Naive thymus-derived CD8-positive, alpha-beta T cell (primary cell): ENCODE data around the gene CATSPERD. TPM values are rescaled to one million over a fixed set of nuclear protein-coding genes. Genes with fewer than 3 reads are reported as not detected.

Experiments used
- ATAC-seq, 2 donors: fragments of 150-1000 bp; cut with Tn5 transposase in 1 of 2; sonication (Bioruptor Pico), chemical (Tn5 transposase) in 1 of 2; 1 replicate in 1 of 2; 2 replicates in 1 of 2; pipeline ENCODE4 v1.10.0; 2021; ENCODE audit warnings: mild to moderate bottlenecking in 2 of 2, moderate library complexity in 2 of 2
- POLR2A ChIA-PET: fragments of 350-600 bp; sonication (Branson Sonifier 250); formaldehyde crosslinking; loops from one replicate; lab custom pipeline; 2021; ENCODE audit warnings: antibody characterized with exemption; lab: Charles Lee
- DNase-seq, 10 donors: peaks; one replicate each; pipeline versions ENCODE4 v3.0.0 to v3.0.0-alpha.2; 2020 to 2022
- H3K27ac Mint-ChIP-seq, 10 donors: one replicate each; pipeline ENCODE4 v1.8.0; 2020 to 2022; ENCODE audit warnings: mild to moderate bottlenecking in 10 of 10, mixed read lengths in 10 of 10, moderate library complexity in 4 of 10, inconsistent platforms in 1 of 10
- H3K27me3 Mint-ChIP-seq, 5 donors: one replicate each; pipeline ENCODE4 v1.8.0; 2021 to 2022; ENCODE audit warnings: mixed read lengths in 5 of 5
- H3K36me3 Mint-ChIP-seq, 3 donors: one replicate each; pipeline ENCODE4 v1.8.0; 2020 to 2022; ENCODE audit warnings: mixed read lengths in 3 of 3, mild to moderate bottlenecking in 2 of 3, inconsistent platforms in 1 of 3
- H3K4me1 Mint-ChIP-seq, 4 donors: one replicate each; pipeline ENCODE4 v1.8.0; 2021 to 2022; ENCODE audit warnings: mixed read lengths in 4 of 4
- H3K4me3 Mint-ChIP-seq, 10 donors: one replicate each; pipeline ENCODE4 v1.8.0; 2020 to 2022; ENCODE audit warnings: mild to moderate bottlenecking in 10 of 10, mixed read lengths in 10 of 10, moderate library complexity in 6 of 10, inconsistent platforms in 1 of 10
- H3K9me3 Mint-ChIP-seq, 9 donors: one replicate each; pipeline ENCODE4 v1.8.0; 2020 to 2022; ENCODE audit warnings: mixed read lengths in 9 of 9, mild to moderate bottlenecking in 3 of 9, inconsistent platforms in 1 of 9, moderate library complexity in 1 of 9
- polyA plus RNA-seq, 3 donors: library from polyadenylated mRNA; unstranded; fragments of 300-500 nt; fragmentation: Illumina TruSeq; gene quantifications; one replicate each; pipeline ENCODE4 v1.2.3, GENCODE V29; 2021
- total RNA-seq, 8 experiments: library from RNA in 2 of 8; stranded (reverse) in 2 of 8; gene quantifications; one replicate each; pipeline ENCODE4 v1.2.3 and lab custom pipeline; 2021 to 2026

CATSPERD gene
- total and polyA plus RNA-seq, 5 experiments from 2014 or later: not detected

GRCh38 chr19:5799247-5800241 is 79.1 kb downstream of the CATSPERD start:
- Mint-ChIP-seq H3K27ac (peak overlapping the region in 2 of 10 donors; percentile 18 to 43), H3K36me3 (no peaks in the 10 kb centered on the region), H3K4me1 (peaks cover 14 to 27% (median 23%) of the 10 kb centered on the region in 4 donors), H3K9me3 (no peaks in the 10 kb centered on the region), H3K4me3 (peak overlapping the region in 1 of 10 donors; percentile 24), H3K27me3 (peaks cover 7 to 32% (median 21%) of the 10 kb centered on the region in 5 donors)
- DNase-seq (no peak), ATAC-seq (no peak)
- POLR2A ChIA-PET: no interaction called here

GRCh38 chr19:5800361-5801270 is 80.2 kb downstream of the CATSPERD start:
- Mint-ChIP-seq H3K27me3 (peaks cover 7 to 32% (median 21%) of the 10 kb centered on the region in 5 donors), H3K36me3 (no peaks in the 10 kb centered on the region), H3K9me3 (no peaks in the 10 kb centered on the region), H3K27ac (peak overlapping the region in 2 of 10 donors; percentile 11 to 18), H3K4me3 (peak overlapping the region in 1 of 10 donors; percentile 26), H3K4me1 (peaks cover 14 to 27% (median 25%) of the 10 kb centered on the region in 4 donors)
- ATAC-seq (no peak), DNase-seq (no peak)
- POLR2A ChIA-PET: no interaction called here

GRCh38 chr19:5801796-5802619 is 81.6 kb downstream of the CATSPERD start:
- peak in 1 of 10 donors; percentile 32 for DNase-seq
- Mint-ChIP-seq H3K36me3 (no peaks in the 10 kb centered on the region), H3K27me3 (peaks cover 7 to 32% (median 18%) of the 10 kb centered on the region in 5 donors), H3K27ac (peak overlapping the region in 2 of 10 donors; percentile 41 to 73), H3K4me3 (peak overlapping the region in 8 of 10 donors; percentile 55 to 83 (median 62)), H3K4me1 (peaks cover 16 to 27% (median 25%) of the 10 kb centered on the region in 4 donors), H3K9me3 (no peaks in the 10 kb centered on the region)
- ATAC-seq: no peak
- POLR2A ChIA-PET: no interaction called here

GRCh38 chr19:5803441-5803751 is 83.0 kb downstream of the CATSPERD start:
- POLR2A ChIA-PET: interaction anchor here (0.6 to 1.8 kb wide), 9 partner anchors 12 to 678 kb away, joined by 3 to 23 read pairs (median 5); partner anchors contain the start of genes DENND1C, DUS3L, NDUFA11 and RANBP3

GRCh38 chr19:5803752-5804515 is 83.5 kb downstream of the CATSPERD start:
- H3K4me3 Mint-ChIP-seq: peak overlapping the region; percentile 70 to 86 (median 79)
- H3K27ac Mint-ChIP-seq: peak overlapping the region in 8 of 10 donors; percentile 55 to 91 (median 80)
- DNase-seq: peak; percentile 85 to 98 (median 93)
- H3K36me3 Mint-ChIP-seq: no peaks in the 10 kb centered on the region
- peaks cover 6 to 18% (median 14%) of the 10 kb centered on the region in 5 donors for H3K27me3 Mint-ChIP-seq
- POLR2A ChIA-PET: interaction anchor here (0.6 to 1.8 kb wide), 12 partner anchors 13 to 1086 kb away, joined by 3 to 23 read pairs (median 4); partner anchors contain the start of genes DENND1C, DUS3L, NDUFA11 and RANBP3
- ATAC-seq: peak; percentile 94 to 96
- H3K4me1 Mint-ChIP-seq: peaks cover 14 to 27% (median 25%) of the 10 kb centered on the region in 4 donors
- no peaks in the 10 kb centered on the region for H3K9me3 Mint-ChIP-seq

More at GRCh38 chr19:5803441-5803751, 83.0 kb downstream of the CATSPERD start:
- Mint-ChIP-seq H3K9me3 (no peaks in the 10 kb centered on the region), H3K4me1 (peaks cover 16 to 27% (median 25%) of the 10 kb centered on the region in 4 donors), H3K36me3 (no peaks in the 10 kb centered on the region), H3K27ac (peak overlapping the region in 3 of 10 donors; percentile 33 to 65 (median 37)), H3K27me3 (peaks cover 7 to 24% (median 17%) of the 10 kb centered on the region in 5 donors), H3K4me3 (peak overlapping the region; percentile 62 to 86 (median 76))
- DNase-seq: no peak
- no peak for ATAC-seq

- Mint-ChIP-seq H3K4me3 (peak within 1 kb of the TSS; percentile 70 to 86 (median 79)), H3K4me1 (peaks cover 11 to 27% (median 24%) of the 10 kb centered on the region in 4 donors), H3K27ac (peak within 1 kb of the TSS in 8 of 10 donors; percentile 55 to 91 (median 80)), H3K36me3 (no peaks in the 10 kb centered on the region), H3K9me3 (no peaks in the 10 kb centered on the region), H3K27me3 (peaks cover 2 to 11% (median 9%) of the 10 kb centered on the region in 5 donors)
- peak; percentile 15 to 16 for ATAC-seq
- DNase-seq: peak in 4 of 10 donors; percentile 36 to 64 (median 54)
- POLR2A ChIA-PET: interaction anchor here (0.6 to 1.8 kb wide), 10 partner anchors 14 to 1086 kb away, joined by 4 to 23 read pairs (median 6); partner anchors contain the start of genes DUS3L, NDUFA11, RANBP3 and VMAC
Observed at GRCh38 chr19:5804516-5805461, 84.4 kb downstream of the CATSPERD start, which contains the start of gene NRTN. NRTN (plus strand) TSS chr19:5805067; CDS start chr19:5824166, 19,099 bp downstream.

GRCh38 chr19:5805462-5806132 is 85.2 kb downstream of the CATSPERD start:
- Mint-ChIP-seq H3K9me3 (no peaks in the 10 kb centered on the region), H3K4me3 (peak overlapping the region; percentile 30 to 82 (median 51)), H3K36me3 (no peaks in the 10 kb centered on the region), H3K4me1 (peaks cover 11 to 27% (median 24%) of the 10 kb centered on the region in 4 donors), H3K27me3 (peaks cover 1 to 11% (median 4%) of the 10 kb centered on the region in 5 donors), H3K27ac (peak overlapping the region in 5 of 10 donors; percentile 38 to 65 (median 60))
- DNase-seq (peak; percentile 41 to 84 (median 63)), ATAC-seq (peak; percentile 21 to 37)
- POLR2A ChIA-PET: interaction anchor here (1.0 kb wide), 1 partner anchor 22 kb away, joined by 5 read pairs; no protein-coding TSS in a partner anchor

- peaks cover 0 to 6% (median 2%) of the 10 kb centered on the region in 5 donors for H3K27me3 Mint-ChIP-seq
- H3K36me3 Mint-ChIP-seq: no peaks in the 10 kb centered on the region
- H3K27ac Mint-ChIP-seq: peak overlapping the region in 3 of 10 donors; percentile 13 to 63 (median 38)
- no peaks in the 10 kb centered on the region for H3K9me3 Mint-ChIP-seq
- POLR2A ChIA-PET: interaction anchor here (1.0 kb wide), 1 partner anchor 22 kb away, joined by 5 read pairs; no protein-coding TSS in a partner anchor
- DNase-seq (no peak), ATAC-seq (no peak)
- peaks cover 11 to 27% (median 24%) of the 10 kb centered on the region in 4 donors for H3K4me1 Mint-ChIP-seq
- H3K4me3 Mint-ChIP-seq: peak overlapping the region in 4 of 10 donors; percentile 14 to 59 (median 30)
Observed at GRCh38 chr19:5806133-5806489, 85.7 kb downstream of the CATSPERD start.

GRCh38 chr19:5806905-5807304 is 86.5 kb downstream of the CATSPERD start:
- DNase-seq (no peak), ATAC-seq (no peak)
- H3K4me1 Mint-ChIP-seq: peaks cover 10 to 24% (median 21%) of the 10 kb centered on the region in 4 donors
- POLR2A ChIA-PET: interaction anchor here (1.0 kb wide), 1 partner anchor 21 kb away, joined by 5 read pairs; no protein-coding TSS in a partner anchor
- peak overlapping the region in 6 of 10 donors; percentile 10 to 75 (median 40) for H3K27ac Mint-ChIP-seq
- peak overlapping the region in 4 of 10 donors; percentile 2 to 31 (median 4) for H3K4me3 Mint-ChIP-seq
- peaks cover 0 to 4% (median under 1%) of the 10 kb centered on the region in 5 donors for H3K27me3 Mint-ChIP-seq
- H3K36me3 Mint-ChIP-seq: no peaks in the 10 kb centered on the region
- H3K9me3 Mint-ChIP-seq: no peaks in the 10 kb centered on the region
